Stimulated activated naive CD8-positive, alpha-beta T cell treated with anti-CD3 and anti-CD28 coated beads, Interleukin-15, Interleukin-2, amounts not matched to agents 100 ng/mL and 50 ng/mL, for 24 hours (primary cell): Measurements from ENCODE around the gene KDM8.

Source experiments
- H3K27ac Mint-ChIP-seq: one replicate; pipeline ENCODE4 v1.8.0; 2021; ENCODE audit warnings: mild to moderate bottlenecking, mixed read lengths
- H3K27me3 Mint-ChIP-seq: one replicate; pipeline ENCODE4 v1.8.0; 2021; ENCODE audit warnings: mixed read lengths
- H3K36me3 Mint-ChIP-seq: one replicate; pipeline ENCODE4 v1.8.0; 2021; ENCODE audit warnings: low read depth, mixed read lengths
- H3K4me1 Mint-ChIP-seq: one replicate; pipeline ENCODE4 v1.8.0; 2021; ENCODE audit warnings: low read depth, mixed read lengths
- H3K4me3 Mint-ChIP-seq: one replicate; pipeline ENCODE4 v1.8.0; 2021; ENCODE audit warnings: mild to moderate bottlenecking, mixed read lengths
- H3K9me3 Mint-ChIP-seq: one replicate; pipeline ENCODE4 v1.8.0; 2021; ENCODE audit warnings: mixed read lengths

The KDM8 gene

DNA sequence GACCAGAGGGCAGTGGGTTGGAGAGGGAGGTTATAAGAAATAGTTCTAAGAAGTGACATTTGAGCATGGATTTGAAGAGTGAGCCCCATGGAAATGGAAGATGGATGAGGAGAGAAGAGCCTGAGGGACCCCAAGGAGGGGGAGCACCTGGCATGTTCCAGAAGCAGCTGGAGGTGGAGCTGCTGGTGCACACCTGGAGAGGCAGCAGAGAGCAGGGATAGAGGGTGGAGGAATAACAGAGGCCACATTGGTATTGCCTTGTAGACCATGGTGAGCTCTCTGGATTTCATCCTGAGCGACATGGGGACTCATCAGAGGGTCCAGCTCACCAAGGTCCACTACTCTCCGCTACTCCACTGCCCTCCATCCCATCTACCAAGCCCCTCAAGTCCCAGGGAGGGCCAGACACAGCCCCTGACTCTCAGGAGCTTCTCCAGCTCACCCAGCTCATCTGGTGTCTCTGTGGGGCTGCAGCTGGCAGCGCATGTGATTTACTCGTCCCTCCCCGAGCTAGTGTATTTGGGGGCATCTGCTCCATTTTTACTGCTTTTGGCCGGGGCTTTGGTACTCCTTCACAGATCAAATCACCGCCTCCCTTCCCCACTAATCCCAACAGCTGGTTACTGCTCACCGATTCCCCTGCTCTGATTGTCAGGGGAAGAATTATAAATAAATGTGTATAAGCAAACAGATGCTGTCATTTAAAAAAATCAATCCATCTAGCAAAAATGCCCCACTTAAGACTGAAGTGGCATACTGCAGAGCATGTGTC, 22.1 kb upstream of the KDM8 start:
- H3K9me3 Mint-ChIP-seq, result no peaks in the 10 kb centered on the region
- no peaks in the 10 kb centered on the region for H3K27me3 Mint-ChIP-seq
- no peaks in the 10 kb centered on the region for H3K36me3 Mint-ChIP-seq
- no peak overlapping the region for H3K4me3 Mint-ChIP-seq
- peaks cover 42% of the 10 kb centered on the region for H3K4me1 Mint-ChIP-seq
- H3K27ac Mint-ChIP-seq, result no peak overlapping the region

- no peak overlapping the region for H3K27ac Mint-ChIP-seq
- H3K9me3 Mint-ChIP-seq, result no peaks in the 10 kb centered on the region
- H3K4me3 Mint-ChIP-seq, result no peak overlapping the region
- H3K4me1 Mint-ChIP-seq, result peaks cover 28% of the 10 kb centered on the region
- H3K27me3 Mint-ChIP-seq, result no peaks in the 10 kb centered on the region
- H3K36me3 Mint-ChIP-seq, result no peaks in the 10 kb centered on the region
Observed at GRCh38 chr16:27182906-27183405, 20.4 kb upstream of the KDM8 start.

- no peak overlapping the region for H3K27ac Mint-ChIP-seq
- no peak overlapping the region for H3K4me3 Mint-ChIP-seq
- no peaks in the 10 kb centered on the region for H3K36me3 Mint-ChIP-seq
- H3K27me3 Mint-ChIP-seq, result no peaks in the 10 kb centered on the region
- H3K9me3 Mint-ChIP-seq, result no peaks in the 10 kb centered on the region
- H3K4me1 Mint-ChIP-seq, result peaks cover 10% of the 10 kb centered on the region
Observed at GRCh38 chr16:27185776-27186130, 17.6 kb upstream of the KDM8 start.

- no peaks in the 10 kb centered on the region for H3K9me3 Mint-ChIP-seq
- no peaks in the 10 kb centered on the region for H3K27me3 Mint-ChIP-seq
- no peak overlapping the region for H3K4me3 Mint-ChIP-seq
- no peak overlapping the region for H3K27ac Mint-ChIP-seq
- no peaks in the 10 kb centered on the region for H3K36me3 Mint-ChIP-seq
- H3K4me1 Mint-ChIP-seq, result peaks cover 10% of the 10 kb centered on the region
Observed at GRCh38 chr16:27188633-27189032, 14.7 kb upstream of the KDM8 start.

- no peak overlapping the region for H3K27ac Mint-ChIP-seq
- peaks cover 12% of the 10 kb centered on the region for H3K4me1 Mint-ChIP-seq
- H3K4me3 Mint-ChIP-seq, result no peak overlapping the region
- H3K36me3 Mint-ChIP-seq, result no peaks in the 10 kb centered on the region
- H3K27me3 Mint-ChIP-seq, result no peaks in the 10 kb centered on the region
- H3K9me3 Mint-ChIP-seq, result no peaks in the 10 kb centered on the region
Observed at GRCh38 chr16:27189335-27189972, 13.9 kb upstream of the KDM8 start.

- Mint-ChIP-seq H3K9me3 (peaks cover 9% of the 10 kb centered on the region), H3K4me3 (no peak overlapping the region), H3K27me3 (no peaks in the 10 kb centered on the region), H3K4me1 (peaks cover 21% of the 10 kb centered on the region), H3K27ac (no peak overlapping the region), H3K36me3 (peaks cover 8% of the 10 kb centered on the region)
Observed at GRCh38 chr16:27190316-27190871, 12.9 kb upstream of the KDM8 start.

GRCh38 chr16:27191352-27191924, 11.9 kb upstream of the KDM8 start:
- Mint-ChIP-seq H3K9me3 (peaks cover 9% of the 10 kb centered on the region), H3K4me1 (peaks cover 25% of the 10 kb centered on the region), H3K27ac (peak overlapping the region; percentile 28)

DNA sequence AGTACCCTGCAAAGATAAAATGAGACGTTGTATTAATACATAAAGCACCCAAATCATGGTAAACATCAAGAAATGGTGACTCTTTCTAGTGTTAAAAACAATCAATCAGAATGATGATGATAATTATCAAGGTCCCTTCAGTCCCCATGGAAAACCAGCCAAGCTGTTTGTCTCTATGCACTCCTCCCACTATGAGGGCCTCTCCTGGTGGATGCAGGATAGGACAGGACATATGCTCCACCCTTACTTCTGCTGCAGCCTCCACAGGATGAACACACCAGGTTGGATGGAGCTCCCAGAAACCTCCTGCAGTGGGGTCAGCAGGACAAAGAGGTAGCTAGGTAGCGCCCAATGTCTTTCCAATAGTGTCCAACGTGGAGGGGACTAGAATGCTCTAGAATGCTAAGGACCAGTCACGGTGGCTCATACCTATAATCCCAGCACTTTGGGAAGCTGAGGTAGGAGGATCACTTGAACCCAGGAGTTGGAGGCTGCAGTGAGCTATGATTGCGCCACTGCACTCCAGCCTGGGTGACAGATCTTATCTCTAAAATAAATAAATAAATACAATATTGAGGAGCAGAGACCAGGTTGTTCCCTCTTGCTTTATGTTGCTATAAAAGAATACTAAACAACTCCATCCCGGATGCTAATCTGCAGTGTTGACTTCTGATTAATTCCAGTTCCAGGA, 9.9 kb upstream of the KDM8 start:
- Mint-ChIP-seq H3K27me3 (no peaks in the 10 kb centered on the region), H3K4me1 (peaks cover 38% of the 10 kb centered on the region), H3K36me3 (peaks cover 8% of the 10 kb centered on the region), H3K9me3 (peaks cover 9% of the 10 kb centered on the region), H3K4me3 (no peak overlapping the region), H3K27ac (no peak overlapping the region)

More at GRCh38 chr16:27191352-27191924, 11.9 kb upstream of the KDM8 start:
- H3K36me3 Mint-ChIP-seq, result peaks cover 8% of the 10 kb centered on the region
- no peaks in the 10 kb centered on the region for H3K27me3 Mint-ChIP-seq
- no peak overlapping the region for H3K4me3 Mint-ChIP-seq

GRCh38 chr16:27195076-27195741, 8.1 kb upstream of the KDM8 start:
- Mint-ChIP-seq H3K4me1 (peaks cover 56% of the 10 kb centered on the region), H3K9me3 (peaks cover 9% of the 10 kb centered on the region), H3K4me3 (no peak overlapping the region), H3K27me3 (no peaks in the 10 kb centered on the region), H3K36me3 (peaks cover 8% of the 10 kb centered on the region), H3K27ac (no peak overlapping the region)

DNA sequence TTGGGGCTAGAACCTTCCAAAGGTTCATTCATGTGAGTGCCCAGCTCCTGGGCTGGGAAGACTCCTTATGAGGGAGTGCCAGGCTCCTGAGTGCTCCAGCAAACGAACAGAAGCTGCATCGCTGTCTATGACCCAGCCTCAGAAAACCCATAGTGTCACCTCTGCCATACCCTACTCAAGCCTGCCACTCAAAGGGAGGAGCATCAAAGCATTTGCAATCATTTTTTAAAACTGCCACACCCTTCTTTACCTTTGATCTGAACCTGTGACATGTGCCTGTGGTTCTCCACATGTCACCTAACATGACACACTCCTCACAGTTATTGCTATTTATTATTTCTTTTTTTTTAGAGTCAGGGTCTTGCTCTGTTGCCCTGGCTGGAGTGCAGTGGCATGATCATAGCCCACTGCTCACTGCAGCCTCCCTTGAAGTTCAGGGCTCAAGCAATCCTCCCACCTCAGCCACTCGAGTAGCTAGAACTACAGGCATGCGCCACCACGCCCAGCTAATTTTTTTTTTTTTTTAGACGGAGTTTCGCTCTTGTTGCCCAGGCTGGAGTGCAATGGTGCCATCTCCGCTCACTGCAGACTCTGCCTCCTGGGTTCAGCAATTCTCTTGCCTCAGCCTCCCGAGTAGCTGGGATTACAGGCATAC, 7.3 kb upstream of the KDM8 start:
- Mint-ChIP-seq H3K9me3 (peaks cover 9% of the 10 kb centered on the region), H3K27ac (no peak overlapping the region), H3K27me3 (no peaks in the 10 kb centered on the region), H3K36me3 (peaks cover 8% of the 10 kb centered on the region), H3K4me1 (peaks cover 65% of the 10 kb centered on the region), H3K4me3 (no peak overlapping the region)

GRCh38 chr16:27197004-27197403, 6.3 kb upstream of the KDM8 start:
- no peaks in the 10 kb centered on the region for H3K27me3 Mint-ChIP-seq
- H3K27ac Mint-ChIP-seq, result no peak overlapping the region
- H3K9me3 Mint-ChIP-seq, result peaks cover 9% of the 10 kb centered on the region
- peaks cover 71% of the 10 kb centered on the region for H3K4me1 Mint-ChIP-seq
- H3K36me3 Mint-ChIP-seq, result peaks cover 8% of the 10 kb centered on the region
- no peak overlapping the region for H3K4me3 Mint-ChIP-seq

- no peak overlapping the region for H3K4me3 Mint-ChIP-seq
Observed at GRCh38 chr16:27198451-27199234, 4.7 kb upstream of the KDM8 start.

DNA sequence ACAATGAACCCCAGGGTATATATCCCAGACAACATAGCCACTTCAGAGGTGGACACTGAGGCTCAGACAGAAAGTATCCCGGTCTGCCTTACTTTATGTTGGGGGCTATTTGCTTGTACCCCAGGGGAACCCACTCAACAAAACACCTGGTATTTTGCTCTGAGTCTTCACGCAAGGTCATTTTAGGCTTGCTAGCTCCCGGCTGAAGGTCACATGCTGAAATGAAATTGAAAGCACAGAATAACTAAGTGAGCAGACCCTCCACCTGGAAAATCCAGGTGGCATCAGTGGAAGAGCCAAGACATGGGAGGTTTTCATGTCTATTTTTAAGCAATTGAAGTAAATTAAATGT, 4.1 kb upstream of the KDM8 start:
- Mint-ChIP-seq H3K4me3 (no peak overlapping the region), H3K36me3 (peaks cover 13% of the 10 kb centered on the region), H3K4me1 (peaks cover 93% of the 10 kb centered on the region), H3K27me3 (no peaks in the 10 kb centered on the region), H3K9me3 (peaks cover 9% of the 10 kb centered on the region), H3K27ac (peak overlapping the region; percentile 52)

More at GRCh38 chr16:27198451-27199234, 4.7 kb upstream of the KDM8 start:
- Mint-ChIP-seq H3K27ac (peak overlapping the region; percentile 52), H3K36me3 (peaks cover 10% of the 10 kb centered on the region), H3K27me3 (no peaks in the 10 kb centered on the region), H3K9me3 (peaks cover 9% of the 10 kb centered on the region), H3K4me1 (peaks cover 87% of the 10 kb centered on the region)
